Neural cell (in vitro differentiated cells): ENCODE measurements around the gene CCL19. TPM values are rescaled to one million over a fixed set of nuclear protein-coding genes. Genes with fewer than 3 reads are reported as not detected.
A peak's percentile ranks its signal among the peaks of the same experiment; 100 is the strongest.

Experiments
- H2AFZ ChIP-seq: fragments of 200-600, 300-800 bp; sonication (generic), shearing (Covaris generic); 2 replicates; pipeline ENCODE4 v1.6.0; 2014; ENCODE audit warnings: low read depth, mild to moderate bottlenecking, antibody characterized with exemption, low read length, moderate library complexity
- H3F3A ChIP-seq: fragments of 200-600 bp; shearing (Covaris generic); 2 replicates; pipeline ENCODE4 v1.6.1; 2016; ENCODE audit warnings: mild to moderate bottlenecking, moderate library complexity, mixed read lengths, antibody characterized with exemption, low read length; ENCODE audit not compliant: insufficient read depth, poor library complexity, severe bottlenecking
- H3K27ac ChIP-seq: fragments of 200-600, 300-800 bp; sonication (generic), shearing (Covaris generic); 2 replicates; pipeline ENCODE4 v1.5.1; 2014; ENCODE audit warnings: mild to moderate bottlenecking, low read length, moderate library complexity
- H3K27me3 ChIP-seq: fragments of 300-800, 200-600 bp; sonication (generic), shearing (Covaris generic); 2 replicates; pipeline ENCODE4 v1.6.0; 2014; ENCODE audit warnings: mild to moderate bottlenecking, low read depth, low read length, moderate library complexity; ENCODE audit not compliant: insufficient read depth
- H3K36me3 ChIP-seq: fragments of 300-800, 200-600 bp; sonication (generic), shearing (Covaris generic); 2 replicates; pipeline ENCODE4 v1.5.1; 2014; ENCODE audit warnings: mild to moderate bottlenecking, antibody characterized with exemption, low read length, moderate library complexity; ENCODE audit not compliant: insufficient read depth
- H3K4me2 ChIP-seq: fragments of 300-800, 200-600 bp; sonication (generic), shearing (Covaris generic); 2 replicates; pipeline ENCODE4 v1.6.0; 2014; ENCODE audit warnings: mild to moderate bottlenecking, low read length
- H3K4me3 ChIP-seq: fragments of 300-800, 200-600 bp; sonication (generic), shearing (Covaris generic); 2 replicates; pipeline ENCODE4 v1.5.1; 2014; ENCODE audit warnings: mild to moderate bottlenecking, low read length, moderate library complexity
- H3K79me2 ChIP-seq: fragments of 200-600 bp; shearing (Covaris generic); replicated peaks from 2 replicates; pipeline ENCODE4 v1.6.0; 2014; ENCODE audit warnings: mild to moderate bottlenecking, low read length, moderate library complexity; ENCODE audit not compliant: insufficient read depth
- H3K9ac ChIP-seq: fragments of 300-800, 200-600 bp; sonication (generic), shearing (Covaris generic); 2 replicates; pipeline ENCODE4 v1.6.1; 2016; ENCODE audit warnings: mild to moderate bottlenecking, low read length, mixed read lengths
- H3K9me2 ChIP-seq: fragments of 200-600 bp; shearing (Covaris generic); 2 replicates; pipeline ENCODE4 v1.6.1; 2016; ENCODE audit warnings: mild to moderate bottlenecking, low read length, mixed read lengths; ENCODE audit not compliant: insufficient read depth
- H3K9me3 ChIP-seq: fragments of 200-600, 300-800 bp; sonication (generic), shearing (Covaris generic); 2 replicates; pipeline ENCODE4 v1.6.1; 2016; ENCODE audit warnings: mild to moderate bottlenecking, mixed run types, low read length, moderate library complexity, mixed read lengths
- H4K20me1 ChIP-seq: fragments of 200-600 bp; shearing (Covaris generic); 2 replicates; pipeline ENCODE4 v1.6.1; 2016; ENCODE audit warnings: mild to moderate bottlenecking, mixed run types; ENCODE audit not compliant: insufficient read depth
- EP300 ChIP-seq: fragments of 450-650 bp; conservative IDR thresholded peaks from 2 replicates; pipeline ENCODE4 v1.6.1; 2014; ENCODE audit warnings: antibody characterized with exemption, mild to moderate bottlenecking, moderate library complexity; ENCODE audit not compliant: poor library complexity, severe bottlenecking
- EZH2 ChIP-seq: fragments of 200-600, 300-800 bp; shearing (Covaris generic), sonication (generic); IDR thresholded peaks from 2 replicates; pipeline ENCODE4 v1.6.1; 2014; ENCODE audit warnings: antibody characterized with exemption, low read length, borderline replicate concordance, mild to moderate bottlenecking; ENCODE audit not compliant: insufficient read depth, poor library complexity, severe bottlenecking
- MXI1 ChIP-seq: fragments of 450-650 bp; conservative IDR thresholded peaks from 2 replicates; pipeline ENCODE4 v1.6.1; 2014; ENCODE audit warnings: antibody characterized with exemption, mild to moderate bottlenecking; ENCODE audit not compliant: poor library complexity, severe bottlenecking
- POLR2AphosphoS5 ChIP-seq: IDR thresholded peaks from 2 replicates; pipeline ENCODE4 v1.6.1; 2012
- RAD21 ChIP-seq: fragments of 450-650 bp; conservative IDR thresholded peaks from 2 replicates; pipeline ENCODE4 v1.6.1; 2014; ENCODE audit warnings: antibody characterized with exemption, mild to moderate bottlenecking, moderate library complexity
- SMC3 ChIP-seq: fragments of 450-650 bp; conservative IDR thresholded peaks from 2 replicates; pipeline ENCODE4 v1.6.1; 2014; ENCODE audit warnings: antibody characterized with exemption, mild to moderate bottlenecking, moderate library complexity; ENCODE audit not compliant: poor library complexity
- TAF1 ChIP-seq: IDR thresholded peaks from 2 replicates; pipeline ENCODE4 v1.6.1; 2012; ENCODE audit warnings: low read depth
- polyA plus RNA-seq: library from polyadenylated mRNA; depleted of rRNA; stranded (reverse); fragments of >200 nt; gene quantifications from 2 replicates; pipeline ENCODE4 v1.2.3, GENCODE V29; 2014
- TF ChIP-seq, protein P1 (sequence below): fragments of 450-650 bp; IDR thresholded peaks from 2 replicates; pipeline ENCODE4 v1.5.1; 2014; ENCODE audit warnings: antibody characterized with exemption, mild to moderate bottlenecking, moderate library complexity; ENCODE audit not compliant: poor library complexity, severe bottlenecking
- TF ChIP-seq, protein P2 (sequence below): IDR thresholded peaks from 2 replicates; pipeline ENCODE4 v1.6.1; 2012; ENCODE audit warnings: borderline replicate concordance

CCL19 gene
- polyA plus RNA-seq, 1 donor from 2014 or later: not detected

- Histone ChIP-seq H3K36me3 (no peaks in the 10 kb centered on the region), H3F3A (no peaks in the 10 kb centered on the region), H3K9me3 (no peaks in the 10 kb centered on the region), H3K4me3 (peak overlapping the region; percentile 62), H3K4me2 (no peak overlapping the region), H2AFZ (no peak overlapping the region), H3K9ac (peak overlapping the region; percentile 39), H3K9me2 (no peaks in the 10 kb centered on the region), H4K20me1 (no peaks in the 10 kb centered on the region), H3K27ac (no peak overlapping the region), H3K27me3 (peaks cover 25% of the 10 kb centered on the region), H3K79me2 (no peaks in the 10 kb centered on the region)
- TF ChIP-seq TAF1 (no peak), SMC3 (peak; percentile 58), RAD21 (peak; percentile 63), EP300 (no peak)
- TF ChIP-seq, protein P1, sequence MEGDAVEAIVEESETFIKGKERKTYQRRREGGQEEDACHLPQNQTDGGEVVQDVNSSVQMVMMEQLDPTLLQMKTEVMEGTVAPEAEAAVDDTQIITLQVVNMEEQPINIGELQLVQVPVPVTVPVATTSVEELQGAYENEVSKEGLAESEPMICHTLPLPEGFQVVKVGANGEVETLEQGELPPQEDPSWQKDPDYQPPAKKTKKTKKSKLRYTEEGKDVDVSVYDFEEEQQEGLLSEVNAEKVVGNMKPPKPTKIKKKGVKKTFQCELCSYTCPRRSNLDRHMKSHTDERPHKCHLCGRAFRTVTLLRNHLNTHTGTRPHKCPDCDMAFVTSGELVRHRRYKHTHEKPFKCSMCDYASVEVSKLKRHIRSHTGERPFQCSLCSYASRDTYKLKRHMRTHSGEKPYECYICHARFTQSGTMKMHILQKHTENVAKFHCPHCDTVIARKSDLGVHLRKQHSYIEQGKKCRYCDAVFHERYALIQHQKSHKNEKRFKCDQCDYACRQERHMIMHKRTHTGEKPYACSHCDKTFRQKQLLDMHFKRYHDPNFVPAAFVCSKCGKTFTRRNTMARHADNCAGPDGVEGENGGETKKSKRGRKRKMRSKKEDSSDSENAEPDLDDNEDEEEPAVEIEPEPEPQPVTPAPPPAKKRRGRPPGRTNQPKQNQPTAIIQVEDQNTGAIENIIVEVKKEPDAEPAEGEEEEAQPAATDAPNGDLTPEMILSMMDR: peak; percentile 81
Measured at GRCh38 chr9:34701769-34702736, 11.0 kb upstream of the CCL19 start.

- Histone ChIP-seq H3K4me2 (no peak overlapping the region), H3K36me3 (no peaks in the 10 kb centered on the region), H3K9ac (peak overlapping the region; percentile 39), H4K20me1 (no peaks in the 10 kb centered on the region), H3K79me2 (no peaks in the 10 kb centered on the region), H3K9me2 (no peaks in the 10 kb centered on the region), H2AFZ (no peak overlapping the region), H3K27me3 (peaks cover 25% of the 10 kb centered on the region), H3K27ac (no peak overlapping the region), H3F3A (no peaks in the 10 kb centered on the region), H3K4me3 (peak overlapping the region; percentile 62), H3K9me3 (no peaks in the 10 kb centered on the region)
- no peak for TF ChIP-seq EP300
- peak; percentile 61 for TF ChIP-seq RAD21
- TF ChIP-seq MXI1: no peak
- TF ChIP-seq EZH2: no peak
- TF ChIP-seq, protein P2, sequence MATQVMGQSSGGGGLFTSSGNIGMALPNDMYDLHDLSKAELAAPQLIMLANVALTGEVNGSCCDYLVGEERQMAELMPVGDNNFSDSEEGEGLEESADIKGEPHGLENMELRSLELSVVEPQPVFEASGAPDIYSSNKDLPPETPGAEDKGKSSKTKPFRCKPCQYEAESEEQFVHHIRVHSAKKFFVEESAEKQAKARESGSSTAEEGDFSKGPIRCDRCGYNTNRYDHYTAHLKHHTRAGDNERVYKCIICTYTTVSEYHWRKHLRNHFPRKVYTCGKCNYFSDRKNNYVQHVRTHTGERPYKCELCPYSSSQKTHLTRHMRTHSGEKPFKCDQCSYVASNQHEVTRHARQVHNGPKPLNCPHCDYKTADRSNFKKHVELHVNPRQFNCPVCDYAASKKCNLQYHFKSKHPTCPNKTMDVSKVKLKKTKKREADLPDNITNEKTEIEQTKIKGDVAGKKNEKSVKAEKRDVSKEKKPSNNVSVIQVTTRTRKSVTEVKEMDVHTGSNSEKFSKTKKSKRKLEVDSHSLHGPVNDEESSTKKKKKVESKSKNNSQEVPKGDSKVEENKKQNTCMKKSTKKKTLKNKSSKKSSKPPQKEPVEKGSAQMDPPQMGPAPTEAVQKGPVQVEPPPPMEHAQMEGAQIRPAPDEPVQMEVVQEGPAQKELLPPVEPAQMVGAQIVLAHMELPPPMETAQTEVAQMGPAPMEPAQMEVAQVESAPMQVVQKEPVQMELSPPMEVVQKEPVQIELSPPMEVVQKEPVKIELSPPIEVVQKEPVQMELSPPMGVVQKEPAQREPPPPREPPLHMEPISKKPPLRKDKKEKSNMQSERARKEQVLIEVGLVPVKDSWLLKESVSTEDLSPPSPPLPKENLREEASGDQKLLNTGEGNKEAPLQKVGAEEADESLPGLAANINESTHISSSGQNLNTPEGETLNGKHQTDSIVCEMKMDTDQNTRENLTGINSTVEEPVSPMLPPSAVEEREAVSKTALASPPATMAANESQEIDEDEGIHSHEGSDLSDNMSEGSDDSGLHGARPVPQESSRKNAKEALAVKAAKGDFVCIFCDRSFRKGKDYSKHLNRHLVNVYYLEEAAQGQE: no peak
- TF ChIP-seq TAF1: no peak
- no peak for TF ChIP-seq POLR2AphosphoS5
- TF ChIP-seq, protein P1: peak; percentile 74
- TF ChIP-seq SMC3: peak; percentile 50
Measured at GRCh38 chr9:34701023-34701768, 10.1 kb upstream of the CCL19 start.
